ENCODE results near the gene TBL1XR1. TPM values are rescaled to one million over a fixed set of nuclear protein-coding genes. Genes with fewer than 3 reads are reported as not detected.

TBL1XR1 gene
- total and polyA plus RNA-seq, 2 of the 13 experiments (the other 11 are each of a cell fraction or from before 2014, with no cell fraction given), result 57.7 to 62.5 TPM

DNA sequence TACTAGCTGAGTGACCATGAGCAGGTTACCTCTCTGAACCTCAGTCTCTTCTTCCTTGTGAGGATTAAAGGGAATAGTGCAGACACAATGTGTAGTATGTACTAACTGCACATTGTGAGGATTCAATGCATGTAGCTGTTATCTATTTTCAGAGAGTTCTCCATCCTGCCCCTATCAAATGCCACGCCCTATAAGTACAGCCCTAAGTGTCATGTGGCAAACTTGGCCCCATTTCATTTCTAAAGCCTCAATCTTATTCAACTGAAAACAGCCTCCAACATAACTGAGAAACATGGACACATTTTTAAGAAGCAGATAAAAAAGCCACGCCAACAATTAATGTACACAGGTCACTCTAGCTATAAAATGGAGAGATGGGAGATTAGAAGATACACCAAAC lies 220.0 kb downstream of the TBL1XR1 start:
- BruUV-seq (replicated peaks), result no TSS peak

More for the DNA sequence above, 220.0 kb downstream of the TBL1XR1 start:
- no peak overlapping the region for H3K27ac ChIP-seq (ENCODE audit: extremely low read length, insufficient read depth, low read length)
- H3K27me3 ChIP-seq (ENCODE audit: control insufficient read depth in 1 of 2, insufficient read depth in 2 of 2, low read length in 2 of 2), result no peaks in the 10 kb centered on the region
- H4K20me1 ChIP-seq (ENCODE audit: insufficient read depth, low read length), result no peaks in the 10 kb centered on the region
- intact Hi-C loops (cut with micrococcal nuclease; ENCODE audit: unreplicated experiment), result no loop called here
- TF ChIP-seq, protein P1, sequence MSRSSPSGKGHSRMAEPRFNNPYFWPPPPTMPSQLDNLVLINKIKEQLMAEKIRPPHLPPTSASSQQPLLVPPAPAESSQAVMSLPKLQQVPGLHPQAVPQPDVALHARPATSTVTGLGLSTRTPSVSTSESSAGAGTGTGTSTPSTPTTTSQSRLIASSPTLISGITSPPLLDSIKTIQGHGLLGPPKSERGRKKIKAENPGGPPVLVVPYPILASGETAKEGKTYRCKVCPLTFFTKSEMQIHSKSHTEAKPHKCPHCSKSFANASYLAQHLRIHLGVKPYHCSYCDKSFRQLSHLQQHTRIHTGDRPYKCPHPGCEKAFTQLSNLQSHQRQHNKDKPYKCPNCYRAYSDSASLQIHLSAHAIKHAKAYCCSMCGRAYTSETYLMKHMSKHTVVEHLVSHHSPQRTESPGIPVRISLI (CRISPR knock-in tag; IDR thresholded peaks at IDR 0.05; ENCODE audit: borderline replicate concordance), result no peak
- no peak for TF ChIP-seq REXO4 (CRISPR knock-in tag; IDR thresholded peaks at IDR 0.05; ENCODE audit: borderline replicate concordance)
- no peak for TF ChIP-seq HHEX (CRISPR knock-in tag; IDR thresholded peaks at IDR 0.05)
- TF ChIP-seq BRD4 (CRISPR knock-in tag; IDR thresholded peaks at IDR 0.05), result no peak
- TF ChIP-seq, protein P2, sequence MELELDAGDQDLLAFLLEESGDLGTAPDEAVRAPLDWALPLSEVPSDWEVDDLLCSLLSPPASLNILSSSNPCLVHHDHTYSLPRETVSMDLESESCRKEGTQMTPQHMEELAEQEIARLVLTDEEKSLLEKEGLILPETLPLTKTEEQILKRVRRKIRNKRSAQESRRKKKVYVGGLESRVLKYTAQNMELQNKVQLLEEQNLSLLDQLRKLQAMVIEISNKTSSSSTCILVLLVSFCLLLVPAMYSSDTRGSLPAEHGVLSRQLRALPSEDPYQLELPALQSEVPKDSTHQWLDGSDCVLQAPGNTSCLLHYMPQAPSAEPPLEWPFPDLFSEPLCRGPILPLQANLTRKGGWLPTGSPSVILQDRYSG (CRISPR knock-in tag; IDR thresholded peaks at IDR 0.05), result no peak
- TF ChIP-seq PHB2 (IDR thresholded peaks at IDR 0.05; ENCODE audit: partially characterized antibody), result no peak
- TF ChIP-seq ZNF235 (CRISPR knock-in tag; IDR thresholded peaks at IDR 0.05; ENCODE audit: borderline replicate concordance), result no peak
- no peak for TF ChIP-seq ZFP90 (CRISPR knock-in tag; IDR thresholded peaks at IDR 0.05; ENCODE audit: borderline replicate concordance)
- no peak for TF ChIP-seq KLF9 (CRISPR knock-in tag; IDR thresholded peaks at IDR 0.05; ENCODE audit: low read depth)
- no peak for TF ChIP-seq PRDM10 (CRISPR knock-in tag; IDR thresholded peaks at IDR 0.05; ENCODE audit: low read depth)
- no peak for TF ChIP-seq MAX (IDR thresholded peaks at IDR 0.05)
- TF ChIP-seq TCF12 (IDR thresholded peaks at IDR 0.05), result no peak
- no peak for TF ChIP-seq TCF12 (CRISPR knock-in tag; IDR thresholded peaks at IDR 0.05)
- TF ChIP-seq ERF (CRISPR knock-in tag; IDR thresholded peaks at IDR 0.05), result no peak
- no peak for TF ChIP-seq ZNF101 (CRISPR knock-in tag; IDR thresholded peaks at IDR 0.05; ENCODE audit: borderline replicate concordance, low read depth)
- TF ChIP-seq NR1H2 (CRISPR knock-in tag; IDR thresholded peaks at IDR 0.05; ENCODE audit: borderline replicate concordance, low read depth), result no peak
- no peak for TF ChIP-seq FOXO1 (CRISPR knock-in tag; IDR thresholded peaks at IDR 0.05)
- TF ChIP-seq PRPF4 (IDR thresholded peaks at IDR 0.05; ENCODE audit: low read depth, low read length, poor library complexity, severe bottlenecking), result no peak
- FAIRE-seq (no peak), DNase-seq (ENCODE audit: low spot score) (no peak), ATAC-seq (no peak)
- no peak overlapping the region for H2AFZ ChIP-seq (ENCODE audit: low read length)
- no peaks in the 10 kb centered on the region for H3K4me1 ChIP-seq (ENCODE audit: insufficient read depth, low read length)
- ChIA-PET CTCF (ENCODE audit: low intra/inter-chr PET ratio, low total read pairs) (no interaction called here), POLR2A (no interaction called here)
- H3K9me3 ChIP-seq (ENCODE audit: low read length), result no peaks in the 10 kb centered on the region
- no peak overlapping the region for H3K4me2 ChIP-seq (ENCODE audit: low read depth, low read length)
- no peaks in the 10 kb centered on the region for H3K79me2 ChIP-seq (ENCODE audit: insufficient read depth, low read length)
- no peaks in the 10 kb centered on the region for H3K36me3 ChIP-seq (replicated peaks in 1 of 2; ENCODE audit: control insufficient read depth in 1 of 2, insufficient read depth in 2 of 2, low read length in 2 of 2)
- in situ Hi-C loops (cut with HindIII; ENCODE audit: extremely low pct_ligation_motif_present, low pct_unique_long_range_greater_than_20kb), result no loop called here
- no peak overlapping the region for H3K4me3 ChIP-seq (replicated peaks in 1 of 3; ENCODE audit: insufficient read depth in 1 of 3, low read depth in 2 of 3, low read length in 3 of 3)
- H3K9ac ChIP-seq (ENCODE audit: insufficient read depth, low read depth, low read length), result no peak overlapping the region
- 4% methylated on average over 2 of the region's 2 CpGs for WGBS (ENCODE audit: low lambda C conversion rate)
